Stimulated activated CD8-positive, alpha-beta memory T cell treated with anti-CD3 and anti-CD28 coated beads, Interleukin-7, amount 100 ng/mL, for 4 hours (primary cell): ENCODE results near the gene HSD11B2.

Experiments used
- DNase-seq, 2 donors: peaks; one replicate each; pipeline ENCODE4 v3.0.0-alpha.2; 2020; ENCODE audit warnings: low read depth in 2 of 2

The HSD11B2 gene

GRCh38 chr16:67477960-67478554, 47.1 kb downstream of the HSD11B2 start:
- DNase-seq = no peak

GRCh38 chr16:67480833-67481560, 50.1 kb downstream of the HSD11B2 start, which contains the start of gene ATP6V0D1:
Gene ATP6V0D1 (minus strand): TSS chr16:67481157. CDS start chr16:67481086, 71 bp downstream.
- DNase-seq = peak; percentile 93 to 97

- peak; percentile 3 to 18 for DNase-seq
These were observed 50.8 kb downstream of the HSD11B2 start for GRCh38 chr16:67481561-67482232.

- DNase-seq = no peak
These were observed 51.5 kb downstream of the HSD11B2 start for GRCh38 chr16:67482233-67482924.

GRCh38 chr16:67483150-67483549, 52.2 kb downstream of the HSD11B2 start, which contains the start of gene AGRP:
Gene AGRP (minus strand): TSS chr16:67483547. CDS start chr16:67483398, 149 bp downstream.
- DNase-seq = no peak

GRCh38 chr16:67483731-67484525, 53.0 kb downstream of the HSD11B2 start:
- DNase-seq = no peak

GRCh38 chr16:67486805-67487204, 55.9 kb downstream of the HSD11B2 start:
- no peak for DNase-seq
